Ovary (tissue), 3 donors: Measurements from ENCODE around the gene KRTAP5-5.

ENCODE experiments used
- CTCF ChIP-seq, 3 donors: fragments of 450-650 bp in 2 of 3; fragments of 200-600 bp in 1 of 3; IDR thresholded peaks; one replicate each; pipeline versions ENCODE4 v1.5.1 to v1.8.0; 2016 to 2022; ENCODE audit warnings: antibody characterized with exemption in 3 of 3, mild to moderate bottlenecking in 1 of 3
- POLR2A ChIP-seq: fragments of 450-650 bp; IDR thresholded peaks from one replicate; pipeline ENCODE4 v1.6.1; 2017; ENCODE audit warnings: antibody characterized with exemption, mild to moderate bottlenecking, moderate library complexity
- donor health status: DM: no; HTN: no; CAD: no.

- TF ChIP-seq POLR2A (no peak), CTCF (IDR thresholded peaks at IDR 0.05) (no peak)
Observed at GRCh38 chr11:1668911-1669473, 39.4 kb downstream of the KRTAP5-5 start.
